Fibroblast of pulmonary artery (primary cell): ENCODE measurements around the gene IL34.

Experiments
- DNase-seq: peaks from one replicate; pipeline ENCODE4 v3.0.0-alpha.2; 2010; ENCODE audit warnings: low read depth
- H3K4me3 ChIP-seq: replicated peaks from 2 replicates; pipeline ENCODE4 v1.5.1; 2011; ENCODE audit warnings: low read depth, mild to moderate bottlenecking, control low read depth, low read length, moderate library complexity
- TF ChIP-seq, protein P1 (sequence below): IDR thresholded peaks from 2 replicates; pipeline ENCODE4 v1.5.1; 2011; ENCODE audit warnings: mild to moderate bottlenecking, control low read depth, low read length, inconsistent platforms; ENCODE audit errors: missing control alignments

Gene IL34

GRCh38 chr16:70680495-70681381 is 34.4 kb downstream of the IL34 start:
- H3K4me3 ChIP-seq, result no peak overlapping the region
- TF ChIP-seq, protein P1, sequence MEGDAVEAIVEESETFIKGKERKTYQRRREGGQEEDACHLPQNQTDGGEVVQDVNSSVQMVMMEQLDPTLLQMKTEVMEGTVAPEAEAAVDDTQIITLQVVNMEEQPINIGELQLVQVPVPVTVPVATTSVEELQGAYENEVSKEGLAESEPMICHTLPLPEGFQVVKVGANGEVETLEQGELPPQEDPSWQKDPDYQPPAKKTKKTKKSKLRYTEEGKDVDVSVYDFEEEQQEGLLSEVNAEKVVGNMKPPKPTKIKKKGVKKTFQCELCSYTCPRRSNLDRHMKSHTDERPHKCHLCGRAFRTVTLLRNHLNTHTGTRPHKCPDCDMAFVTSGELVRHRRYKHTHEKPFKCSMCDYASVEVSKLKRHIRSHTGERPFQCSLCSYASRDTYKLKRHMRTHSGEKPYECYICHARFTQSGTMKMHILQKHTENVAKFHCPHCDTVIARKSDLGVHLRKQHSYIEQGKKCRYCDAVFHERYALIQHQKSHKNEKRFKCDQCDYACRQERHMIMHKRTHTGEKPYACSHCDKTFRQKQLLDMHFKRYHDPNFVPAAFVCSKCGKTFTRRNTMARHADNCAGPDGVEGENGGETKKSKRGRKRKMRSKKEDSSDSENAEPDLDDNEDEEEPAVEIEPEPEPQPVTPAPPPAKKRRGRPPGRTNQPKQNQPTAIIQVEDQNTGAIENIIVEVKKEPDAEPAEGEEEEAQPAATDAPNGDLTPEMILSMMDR, result no peak
- no peak for DNase-seq

- no peak for DNase-seq
- TF ChIP-seq, protein P1, result no peak
- no peak overlapping the region for H3K4me3 ChIP-seq
Measured at GRCh38 chr16:70681382-70682238, 35.3 kb downstream of the IL34 start.

- TF ChIP-seq, protein P1, result no peak
- DNase-seq, result no peak
- no peak overlapping the region for H3K4me3 ChIP-seq
Measured at GRCh38 chr16:70682239-70683145, 36.1 kb downstream of the IL34 start.

DNA sequence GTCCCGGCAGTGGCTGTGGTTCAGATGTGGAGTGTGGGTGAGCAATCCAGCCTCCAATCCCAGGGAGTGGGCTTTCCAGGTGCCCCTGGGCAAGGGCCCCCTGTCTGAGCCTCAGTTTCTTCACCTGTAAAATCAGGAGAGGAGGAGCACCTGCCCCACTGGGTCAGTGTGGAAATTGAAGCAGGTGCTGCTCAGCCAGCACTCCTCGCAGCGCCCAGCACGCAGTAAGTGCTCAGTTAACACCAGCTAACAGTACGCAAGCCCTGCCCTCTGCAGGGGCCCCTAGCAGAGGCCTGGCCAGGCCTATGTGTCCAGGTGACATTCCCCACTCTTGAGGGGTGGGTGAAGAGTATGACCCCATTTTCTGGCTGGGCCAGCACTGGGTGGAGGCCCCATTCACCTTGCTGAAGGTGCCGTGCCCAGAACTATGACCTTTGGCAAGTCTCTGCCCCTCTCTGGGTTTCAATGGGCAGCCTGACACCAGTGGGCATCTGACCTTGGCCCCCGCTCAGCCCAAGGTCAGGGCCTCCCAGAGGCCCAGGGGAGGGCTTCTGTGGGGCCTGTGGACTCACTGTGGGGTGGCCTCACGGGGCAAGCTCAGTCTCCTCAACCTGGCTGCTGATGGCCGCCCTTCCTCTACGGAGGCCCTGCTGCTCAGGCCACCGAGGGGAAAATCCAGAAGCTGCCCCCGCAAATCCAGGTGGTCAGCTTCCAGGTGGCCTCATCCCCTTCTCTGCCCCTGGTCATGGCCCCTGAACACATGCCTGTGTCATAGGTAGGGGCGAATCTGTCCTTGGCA is 37.0 kb downstream of the IL34 start:
- DNase-seq, result no peak
- H3K4me3 ChIP-seq, result no peak overlapping the region
- TF ChIP-seq, protein P1, result no peak

- peak overlapping the region; percentile 78 for H3K4me3 ChIP-seq
- TF ChIP-seq, protein P1, result no peak
- no peak for DNase-seq
Measured at GRCh38 chr16:70684146-70685060, 38.0 kb downstream of the IL34 start.
